GM12865 (cell line): ENCODE data around the gene NRGN.

Experiments used
- DNase-seq: peaks from one replicate; pipeline ENCODE4 v3.0.0; 2010; ENCODE audit warnings: low read depth
- H3K4me3 ChIP-seq: 2 replicates; pipeline ENCODE4 v1.5.1; 2011; ENCODE audit warnings: mild to moderate bottlenecking, low read depth, low read length, control low read depth
- CTCF ChIP-seq: IDR thresholded peaks from 2 replicates; pipeline ENCODE4 v1.5.1; 2011; ENCODE audit warnings: low read length, control low read depth, low read depth, inconsistent platforms; ENCODE audit not compliant: insufficient read depth; ENCODE audit errors: missing control alignments

The NRGN gene

GRCh38 chr11:124725719-124726105 is 14.0 kb upstream of the NRGN start:
- TF ChIP-seq CTCF, result no peak
- H3K4me3 ChIP-seq, result no peak overlapping the region
- DNase-seq, result no peak

DNA sequence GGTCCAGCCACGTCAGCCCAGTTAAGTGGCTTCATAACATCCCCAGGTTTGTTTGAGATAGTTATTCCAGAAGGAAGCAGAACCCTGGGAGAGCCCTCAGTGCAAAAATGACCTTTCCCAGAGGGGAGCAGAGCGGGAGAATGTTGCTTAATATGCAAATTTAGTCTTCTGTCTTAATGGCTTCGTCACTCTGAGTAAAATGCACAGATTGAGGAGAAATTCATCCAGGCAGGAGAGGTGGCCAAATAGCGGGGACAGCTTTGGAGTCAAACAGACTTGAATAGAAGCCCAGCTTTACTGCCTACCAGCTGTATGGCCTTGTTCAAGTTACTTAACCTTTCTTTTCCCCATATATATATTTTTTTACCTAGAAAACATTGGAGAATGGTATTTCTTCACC is 12.3 kb upstream of the NRGN start:
- H3K4me3 ChIP-seq, result no peak overlapping the region
- DNase-seq, result no peak
- no peak for TF ChIP-seq CTCF

DNA sequence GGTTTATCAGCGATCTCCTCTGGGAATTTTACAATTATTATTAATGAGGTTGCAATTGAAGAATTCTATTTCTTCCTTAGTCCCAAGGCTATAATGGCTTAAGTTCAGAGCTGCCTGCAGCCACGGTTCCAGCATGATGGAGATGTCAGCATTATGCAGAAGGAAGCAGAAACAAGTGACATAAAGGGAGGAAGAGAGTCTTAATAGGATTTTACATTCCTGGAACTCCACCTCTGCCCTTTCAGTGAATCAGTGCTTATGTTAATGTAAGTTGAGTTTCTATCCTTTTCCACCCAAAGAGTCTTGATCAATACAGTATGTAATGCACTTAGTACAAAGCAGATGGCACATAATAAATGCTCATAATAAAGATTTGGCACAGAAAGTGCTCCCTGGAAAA is 11.6 kb upstream of the NRGN start:
- TF ChIP-seq CTCF, result no peak
- DNase-seq, result no peak

GRCh38 chr11:124729571-124729970 is 10.2 kb upstream of the NRGN start:
- H3K4me3 ChIP-seq, result no peak overlapping the region
- no peak for DNase-seq
- no peak for TF ChIP-seq CTCF

More for the DNA sequence above, 11.6 kb upstream of the NRGN start:
- H3K4me3 ChIP-seq, result no peak overlapping the region

- DNase-seq, result no peak
- H3K4me3 ChIP-seq, result no peak overlapping the region
- TF ChIP-seq CTCF, result no peak
Observed at GRCh38 chr11:124732230-124732629, 7.5 kb upstream of the NRGN start.

DNA sequence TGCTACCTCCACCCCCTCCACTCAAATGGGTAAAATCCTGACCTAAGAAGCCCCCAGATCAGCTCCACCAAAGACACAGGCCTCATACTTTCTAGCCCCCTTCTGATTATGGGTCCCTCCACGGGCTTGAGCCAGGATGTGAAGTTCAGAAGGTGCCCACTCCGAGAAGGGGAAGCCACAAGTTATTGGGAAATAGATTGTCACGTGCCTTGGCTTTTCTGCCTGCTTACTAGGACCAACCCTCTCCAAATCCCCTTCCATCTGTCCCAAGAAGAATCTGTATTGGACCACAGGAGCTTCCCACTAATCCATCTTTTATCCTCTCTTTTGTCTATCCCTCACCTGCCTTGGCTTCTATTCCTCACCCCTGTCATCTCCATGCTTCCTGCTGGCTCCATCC is 3.0 kb upstream of the NRGN start:
- TF ChIP-seq CTCF, result no peak
- DNase-seq, result no peak

DNA sequence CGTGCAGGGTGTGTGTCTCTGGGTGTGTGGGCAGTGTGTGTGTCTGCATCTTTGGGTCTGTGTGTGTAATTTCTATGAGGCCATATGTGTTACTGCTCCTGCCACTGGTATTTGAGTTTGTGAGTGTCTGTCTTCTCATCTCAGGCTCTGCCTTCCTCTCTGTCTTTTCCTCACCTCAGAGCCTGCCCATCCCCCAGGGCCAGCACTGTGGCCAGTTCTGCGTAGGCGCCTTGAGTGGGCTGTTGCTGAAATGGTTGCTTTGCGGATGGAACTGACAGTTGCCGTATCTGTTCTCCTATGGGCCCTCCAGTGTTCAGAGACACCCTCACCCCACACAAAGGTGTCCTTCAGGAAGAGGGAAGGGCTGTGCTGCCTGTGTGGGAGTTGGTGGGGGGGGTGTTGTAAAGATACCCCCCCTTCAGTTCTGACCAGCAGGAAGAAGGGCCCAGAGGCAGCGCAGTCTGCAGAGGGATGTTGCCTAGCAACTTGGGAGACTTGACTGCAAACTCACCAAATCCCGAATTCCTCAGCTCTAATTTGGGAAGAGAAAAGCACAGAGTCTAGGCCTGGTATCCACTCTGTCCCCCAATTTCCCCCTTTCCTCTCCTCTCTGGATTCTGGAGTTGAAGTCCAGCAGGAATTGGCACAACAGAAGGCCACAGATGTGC is 2.0 kb upstream of the NRGN start:
- no peak for DNase-seq
- no peak for TF ChIP-seq CTCF
- no peak overlapping the region for H3K4me3 ChIP-seq

More for the DNA sequence above, 3.0 kb upstream of the NRGN start:
- no peak overlapping the region for H3K4me3 ChIP-seq
